HCT116 (cell line): ENCODE results near the gene UBE2H. TPM values are rescaled to one million over a fixed set of nuclear protein-coding genes. Genes with fewer than 3 reads are reported as not detected.

Experiments
- ATAC-seq: fragments of 200-7000 bp; cut with Tn5 transposase; 2 replicates; pipeline ENCODE4 v1.9.1; 2020; ENCODE audit warnings: mild to moderate bottlenecking, moderate library complexity
- BruUV-seq: library from RNA; stranded (reverse); fragments of 400-500 nt; replicated peaks from 2 replicates; lab custom pipeline; 2021; lab: Mats Ljungman, UMichigan
- CTCF ChIA-PET: fragments of 300-600 bp; sonication (Branson Sonifier 250); formaldehyde crosslinking; loops from one replicate; lab custom pipeline; 2021; ENCODE audit warnings: antibody characterized with exemption; lab: Charles Lee
- POLR2A ChIA-PET: fragments of 300-600, 350-600 bp; sonication (Branson Sonifier 250); formaldehyde crosslinking; loops from one replicate; lab custom pipeline; 2021; ENCODE audit warnings: antibody characterized with exemption; lab: Charles Lee
- RAD21 ChIA-PET, 2 experiments: fragments of 300-600 bp; sonication (Branson Sonifier 250); formaldehyde crosslinking; loops; one replicate each; lab custom pipeline; 2023; ENCODE audit warnings: low total read pairs in 2 of 2; ENCODE audit not compliant: uncharacterized antibody in 2 of 2, unreplicated experiment in 2 of 2, low non-redundant PET in 1 of 2; lab: Charles Lee
- DNase-seq: peaks from one replicate; pipeline ENCODE4 v3.0.0-alpha.2; 2010; ENCODE audit warnings: low read depth, low spot score
- H2AFZ ChIP-seq: fragments of 200-600 bp; shearing (Covaris generic), sonication (generic); 2 replicates; pipeline ENCODE4 v1.6.1; 2017; ENCODE audit warnings: low read depth, mixed run types, mixed read lengths, antibody characterized with exemption, low read length; ENCODE audit not compliant: poor library complexity, severe bottlenecking
- H3K27ac ChIP-seq: 2 replicates; pipeline ENCODE4 v1.5.1; 2012; ENCODE audit warnings: low read depth, low read length
- H3K27me3 ChIP-seq: fragments of 200-600 bp; sonication (generic); 2 replicates; pipeline ENCODE4 v1.6.1; 2016; ENCODE audit warnings: mixed run types, low read length, mixed read lengths; ENCODE audit not compliant: insufficient read depth
- H3K36me3 ChIP-seq, 2 experiments: fragments of 200-500 bp in 1 of 2; fragments of 200-600 bp in 1 of 2; sonication (Bioruptor generic) in 1 of 2; sonication (generic) in 1 of 2; 2 replicates each; pipeline versions ENCODE4 v1.5.1 to v1.6.1; 2014 to 2016; ENCODE audit warnings: low read length in 2 of 2, inconsistent platforms in 1 of 2, mixed read lengths in 1 of 2, mixed run types in 1 of 2; ENCODE audit not compliant: insufficient read depth in 2 of 2, control insufficient read depth in 1 of 2
- H3K4me1 ChIP-seq, 2 experiments: fragments of 200-600 bp in 1 of 2; sonication (generic) in 1 of 2; 2 replicates each; pipeline versions ENCODE4 v1.5.1 to v1.6.1; 2012 to 2017; ENCODE audit warnings: low read length in 2 of 2, inconsistent platforms in 1 of 2, mild to moderate bottlenecking in 1 of 2, mixed read lengths in 1 of 2, mixed run types in 1 of 2, moderate library complexity in 1 of 2; ENCODE audit not compliant: insufficient read depth in 2 of 2, control insufficient read depth in 1 of 2
- H3K4me2 ChIP-seq: fragments of 200-600 bp; sonication (generic); 2 replicates; pipeline ENCODE4 v1.6.1; 2017; ENCODE audit warnings: mixed run types, low read length, mixed read lengths
- H3K4me3 ChIP-seq, 2 experiments: fragments of 200-600 bp in 1 of 2; sonication (generic) in 1 of 2; replicated peaks in 1 of 2; 2 replicates each; pipeline ENCODE4 v1.5.1; 2011 to 2016; ENCODE audit warnings: low read length in 2 of 2, control low read depth in 1 of 2, low read depth in 1 of 2, mild to moderate bottlenecking in 1 of 2, mixed read lengths in 1 of 2, mixed run types in 1 of 2
- H3K79me2 ChIP-seq: fragments of 200-600 bp; sonication (generic); 2 replicates; pipeline ENCODE4 v1.6.1; 2017; ENCODE audit warnings: mild to moderate bottlenecking, mixed run types, low read length, moderate library complexity, mixed read lengths; ENCODE audit not compliant: insufficient read depth
- H3K9ac ChIP-seq: fragments of 200-600 bp; sonication (generic); 2 replicates; pipeline ENCODE4 v1.6.1; 2016; ENCODE audit warnings: low read length, mixed read lengths
- H3K9me2 ChIP-seq: fragments of 200-600 bp; sonication (generic), shearing (Covaris generic); 2 replicates; pipeline ENCODE4 v1.6.1; 2017; ENCODE audit warnings: mixed run types, mild to moderate bottlenecking, moderate library complexity; ENCODE audit not compliant: insufficient read depth
- H3K9me3 ChIP-seq, 2 experiments: fragments of 200-500 bp in 1 of 2; fragments of 200-600 bp in 1 of 2; sonication (Bioruptor generic) in 1 of 2; sonication (generic) in 1 of 2; 2 replicates each; pipeline ENCODE4 v1.6.1; 2014 to 2017; ENCODE audit warnings: low read length in 2 of 2, mixed read lengths in 2 of 2, inconsistent platforms in 1 of 2, low read depth in 1 of 2, mild to moderate bottlenecking in 1 of 2, mixed run types in 1 of 2, moderate library complexity in 1 of 2; ENCODE audit not compliant: control insufficient read depth in 1 of 2, insufficient read depth in 1 of 2
- H4K20me1 ChIP-seq: fragments of 200-600 bp; sonication (generic), shearing (Covaris generic); 2 replicates; pipeline ENCODE4 v1.6.1; 2017; ENCODE audit warnings: mixed run types, mild to moderate bottlenecking, moderate library complexity; ENCODE audit not compliant: insufficient read depth
- ATF3 ChIP-seq: IDR thresholded peaks from 2 replicates; pipeline ENCODE4 v1.6.1; 2012
- CBX3 ChIP-seq: IDR thresholded peaks from 2 replicates; pipeline ENCODE4 v1.6.1; 2012; ENCODE audit warnings: low read depth
- CEBPB ChIP-seq: IDR thresholded peaks from 2 replicates; pipeline ENCODE4 v1.6.1; 2012; ENCODE audit warnings: low read depth
- CTCF ChIP-seq, 3 experiments: fragments of 200-600 bp in 1 of 3; sonication (generic) in 1 of 3; IDR thresholded peaks in 2 of 3; conservative IDR thresholded peaks in 1 of 3; 2 replicates each; pipeline ENCODE4 v1.5.1; 2012 to 2017; ENCODE audit warnings: low read depth in 2 of 3, low read length in 2 of 3, antibody characterized with exemption in 1 of 3, borderline replicate concordance in 1 of 3, control low read depth in 1 of 3, mild to moderate bottlenecking in 1 of 3, mixed read lengths in 1 of 3, mixed run types in 1 of 3, moderate library complexity in 1 of 3; ENCODE audit not compliant: insufficient read depth in 1 of 3
- EGR1 ChIP-seq: IDR thresholded peaks from 2 replicates; pipeline ENCODE4 v1.6.1; 2012; ENCODE audit warnings: low read depth
- ELF1 ChIP-seq: IDR thresholded peaks from 2 replicates; pipeline ENCODE4 v1.6.1; 2012; ENCODE audit warnings: low read depth, borderline replicate concordance
- EZH2 ChIP-seq: fragments of 200-600 bp; sonication (generic); IDR thresholded peaks from 2 replicates; pipeline ENCODE4 v1.6.1; 2017; ENCODE audit warnings: antibody characterized with exemption, mixed run types
- FOSL1 ChIP-seq: IDR thresholded peaks from 2 replicates; pipeline ENCODE4 v1.6.1; 2012; ENCODE audit warnings: low read depth
- JUND ChIP-seq: IDR thresholded peaks from 2 replicates; pipeline ENCODE4 v1.6.1; 2012
- MAX ChIP-seq: IDR thresholded peaks from 2 replicates; pipeline ENCODE4 v1.6.1; 2012
- POLR2A ChIP-seq: IDR thresholded peaks from 2 replicates; pipeline ENCODE4 v1.7.0; 2011; ENCODE audit warnings: borderline replicate concordance; ENCODE audit not compliant: insufficient read depth, insufficient read length; ENCODE audit errors: extremely low read depth
- POLR2AphosphoS5 ChIP-seq: IDR thresholded peaks from 2 replicates; pipeline ENCODE4 v1.6.1; 2011; ENCODE audit warnings: mild to moderate bottlenecking, low read depth, low read length, moderate library complexity
- RAD21 ChIP-seq: IDR thresholded peaks from 2 replicates; pipeline ENCODE4 v1.6.1; 2012; ENCODE audit warnings: low read depth, mild to moderate bottlenecking
- REST ChIP-seq: IDR thresholded peaks from 2 replicates; pipeline ENCODE4 v1.6.1; 2012; ENCODE audit warnings: low read depth
- SIN3A ChIP-seq: IDR thresholded peaks from 2 replicates; pipeline ENCODE4 v1.6.1; 2012; ENCODE audit warnings: low read depth
- SP1 ChIP-seq: IDR thresholded peaks from 2 replicates; pipeline ENCODE4 v1.6.1; 2012; ENCODE audit warnings: low read depth
- SRF ChIP-seq: IDR thresholded peaks from 2 replicates; pipeline ENCODE4 v1.6.1; 2012; ENCODE audit warnings: low read depth
- TCF7L2 ChIP-seq: IDR thresholded peaks from 2 replicates; pipeline ENCODE4 v1.7.0; 2011; ENCODE audit warnings: borderline replicate concordance, inconsistent platforms; ENCODE audit not compliant: insufficient read depth, insufficient read length; ENCODE audit errors: extremely low read depth
- YY1 ChIP-seq: IDR thresholded peaks from 2 replicates; pipeline ENCODE4 v1.6.1; 2011; ENCODE audit warnings: low read length, low read depth, moderate library complexity, mild to moderate bottlenecking; ENCODE audit not compliant: insufficient replicate concordance; ENCODE audit errors: extremely low read depth
- ZBTB33 ChIP-seq: IDR thresholded peaks from 2 replicates; pipeline ENCODE4 v1.6.1; 2011; ENCODE audit warnings: mild to moderate bottlenecking, low read length, moderate library complexity; ENCODE audit not compliant: insufficient replicate concordance; ENCODE audit errors: extremely low read depth
- ZFX ChIP-seq: fragments of 450-650 bp; IDR thresholded peaks from 2 replicates; pipeline ENCODE4 v1.6.1; 2017
- ZNF274 ChIP-seq: fragments of 200-500 bp; sonication (Bioruptor generic); IDR thresholded peaks from 2 replicates; pipeline ENCODE4 v1.6.1; 2014; ENCODE audit warnings: mild to moderate bottlenecking, low read depth, low read length, inconsistent platforms
- intact Hi-C: fragments of 100-400 bp; cut with micrococcal nuclease; formaldehyde crosslinking; loops from 2 replicates; pipeline ENCODE4 v1.10.0; 2022
- total RNA-seq: library from RNA; stranded (reverse); gene quantifications from one replicate; pipeline ENCODE4 v1.2.1, GENCODE V29; 2021; ENCODE audit not compliant: unreplicated experiment

Gene UBE2H
- total RNA-seq, 1 experiment from 2014 or later, result 117 TPM

GRCh38 chr7:129845972-129846327 is 106.8 kb downstream of the UBE2H start:
- H3K27ac ChIP-seq, result peak overlapping the region; percentile 98
- peak; percentile 74 for ATAC-seq
- H3K9me3 ChIP-seq, result no peaks in the 10 kb centered on the region
- peak overlapping the region; percentile 41 for H3K9ac ChIP-seq
- no peak overlapping the region for H2AFZ ChIP-seq
- H3K9me2 ChIP-seq, result no peaks in the 10 kb centered on the region
- ChIA-PET POLR2A (no interaction called here), RAD21 (interaction anchor here in 1 of 2 experiments (1.0 kb wide), 1 partner anchor 163 kb away, joined by 3 read pairs; no protein-coding TSS in a partner anchor), CTCF (no interaction called here)
- H3K4me2 ChIP-seq, result peak overlapping the region; percentile 76
- peaks cover 83 to 96% of the 10 kb centered on the region in 2 experiments for H3K4me1 ChIP-seq
- H4K20me1 ChIP-seq, result no peaks in the 10 kb centered on the region
- peak overlapping the region in 1 of 2 experiments; percentile 41; a peak in 2 of 4 replicates for H3K4me3 ChIP-seq
- H3K36me3 ChIP-seq, result no peaks in the 10 kb centered on the region
- peaks cover 58% of the 10 kb centered on the region for H3K79me2 ChIP-seq
- no TSS peak for BruUV-seq
- no peaks in the 10 kb centered on the region for H3K27me3 ChIP-seq
- DNase-seq, result peak; percentile 76
- intact Hi-C loops, result no loop called here
- peak; percentile 83 for TF ChIP-seq CBX3
- TF ChIP-seq ZBTB33, result no peak
- TF ChIP-seq SIN3A, result no peak
- peak; percentile 19; the same call in 1 of the 2 replicates for TF ChIP-seq RAD21
- no peak for TF ChIP-seq EZH2
- TF ChIP-seq SRF, result no peak
- TF ChIP-seq ATF3, result no peak
- TF ChIP-seq FOSL1, result peak; percentile 91
- no peak for TF ChIP-seq CTCF (IDR thresholded peaks at IDR 0.05 in 2 of 3, conservative IDR thresholded peaks at IDR 0.05 in 1 of 3; ENCODE audit: borderline replicate concordance in 1 of 3, insufficient read depth in 1 of 3, low read depth in 2 of 3, low read length in 2 of 3)
- TF ChIP-seq MAX, result no peak; the same call in 1 of the 2 replicates
- no peak for TF ChIP-seq REST
- TF ChIP-seq YY1, result peak; percentile 17
- no peak for TF ChIP-seq ZNF274
- peak; percentile 21; the same call in 1 of the 2 replicates for TF ChIP-seq POLR2AphosphoS5
- peak; percentile 71 for TF ChIP-seq CEBPB
- no peak for TF ChIP-seq POLR2A
- TF ChIP-seq ZFX, result no peak
- peak; percentile 89 for TF ChIP-seq SP1
- no peak for TF ChIP-seq TCF7L2
- peak; percentile 90 for TF ChIP-seq JUND
- no peak for TF ChIP-seq ELF1
- TF ChIP-seq EGR1, result no peak
